Renal cortical epithelial cell (primary cell): ENCODE data around the gene SLC26A11. TPM values are rescaled to one million over a fixed set of nuclear protein-coding genes. Genes with fewer than 3 reads are reported as not detected.
"Not testable (repeated sequence)": the region's sequence is repeated elsewhere in the genome, so short reads cannot be mapped to it uniquely, and the experiment has no call there.

Experiments used
- DNase-seq: peaks from one replicate; pipeline ENCODE4 v3.0.0-alpha.2; 2011; ENCODE audit warnings: low read depth
- total RNA-seq: library from RNA; depleted of rRNA; stranded (reverse); fragments of >200 nt; gene quantifications from 2 replicates; pipeline ENCODE4 v1.2.3, GENCODE V29; 2014

SLC26A11 gene
- total RNA-seq, 1 donor from 2014 or later: 26.0 TPM

GRCh38 chr17:80195671-80196529 lies 24.3 kb upstream of the SLC26A11 start:
- no peak for DNase-seq

GRCh38 chr17:80196652-80197051 lies 23.6 kb upstream of the SLC26A11 start:
- no peak for DNase-seq

- no peak for DNase-seq
Observed at GRCh38 chr17:80198144-80198661, 22.0 kb upstream of the SLC26A11 start.

- not testable (repeated sequence) for DNase-seq
Observed at GRCh38 chr17:80199295-80199694, 20.9 kb upstream of the SLC26A11 start.

- DNase-seq: no peak
Observed at GRCh38 chr17:80201446-80201845, 18.8 kb upstream of the SLC26A11 start.

- no peak for DNase-seq
Observed at GRCh38 chr17:80202197-80202596, 18.0 kb upstream of the SLC26A11 start.

- DNase-seq: no peak
Observed at GRCh38 chr17:80203471-80203963, 16.7 kb upstream of the SLC26A11 start.

GRCh38 chr17:80204626-80205468 lies 15.4 kb upstream of the SLC26A11 start:
- DNase-seq: no peak

GRCh38 chr17:80205811-80206210 lies 14.4 kb upstream of the SLC26A11 start:
- DNase-seq: no peak

- no peak for DNase-seq
Observed at GRCh38 chr17:80208050-80208449, 12.2 kb upstream of the SLC26A11 start.

GRCh38 chr17:80209765-80210164 lies 10.5 kb upstream of the SLC26A11 start:
- no peak for DNase-seq

- DNase-seq: no peak
Observed at GRCh38 chr17:80210348-80211108, 9.7 kb upstream of the SLC26A11 start.

- no peak for DNase-seq
Observed at GRCh38 chr17:80212109-80212508, 8.1 kb upstream of the SLC26A11 start.

- DNase-seq: no peak
Observed at GRCh38 chr17:80212511-80212910, 7.7 kb upstream of the SLC26A11 start.

GRCh38 chr17:80212962-80213642 lies 7.1 kb upstream of the SLC26A11 start:
- DNase-seq: no peak

GRCh38 chr17:80213643-80213975 lies 6.6 kb upstream of the SLC26A11 start:
- DNase-seq: no peak

- no peak for DNase-seq
Observed at GRCh38 chr17:80214012-80214877, 6.0 kb upstream of the SLC26A11 start.

- DNase-seq: no peak
Observed at GRCh38 chr17:80214878-80215210, 5.4 kb upstream of the SLC26A11 start.

GRCh38 chr17:80216473-80217456 lies 3.5 kb upstream of the SLC26A11 start:
- DNase-seq: no peak
